ENCODE results near the gene ZSCAN5A.
"Not testable (repeated sequence)": the region's sequence is repeated elsewhere in the genome, so short reads cannot be mapped to it uniquely, and the experiment has no call there.

ZSCAN5A gene

GRCh38 chr19:56312787-56313657, 1.6 kb downstream of the ZSCAN5A start:
- DNase-seq, result no peak

GRCh38 chr19:56312342-56312741, 2.3 kb downstream of the ZSCAN5A start:
- no peak for DNase-seq

GRCh38 chr19:56310462-56310861, 4.2 kb downstream of the ZSCAN5A start:
- no peak for DNase-seq

- DNase-seq, result peak; percentile 79
These were observed 5.0 kb downstream of the ZSCAN5A start for GRCh38 chr19:56309511-56310185.

DNA sequence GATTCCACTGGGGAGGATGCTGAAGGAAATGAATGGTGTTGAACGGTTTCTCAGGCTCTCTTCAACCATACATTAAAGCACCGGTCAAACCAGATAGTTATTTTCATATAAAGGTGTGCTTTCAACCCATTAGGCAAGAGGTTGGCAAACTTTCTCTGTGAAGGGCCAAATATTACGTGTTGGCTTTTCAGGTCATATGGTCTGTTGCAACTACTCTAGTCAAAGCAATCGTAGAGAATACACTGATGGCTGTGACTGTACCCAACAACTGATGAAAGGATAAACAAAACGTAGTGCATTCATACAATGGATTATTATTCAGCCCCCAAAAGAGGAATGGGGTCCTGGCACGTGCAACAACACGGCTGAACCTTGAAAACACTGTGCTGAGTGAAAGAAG, 5.8 kb downstream of the ZSCAN5A start:
- DNase-seq, result no peak

DNA sequence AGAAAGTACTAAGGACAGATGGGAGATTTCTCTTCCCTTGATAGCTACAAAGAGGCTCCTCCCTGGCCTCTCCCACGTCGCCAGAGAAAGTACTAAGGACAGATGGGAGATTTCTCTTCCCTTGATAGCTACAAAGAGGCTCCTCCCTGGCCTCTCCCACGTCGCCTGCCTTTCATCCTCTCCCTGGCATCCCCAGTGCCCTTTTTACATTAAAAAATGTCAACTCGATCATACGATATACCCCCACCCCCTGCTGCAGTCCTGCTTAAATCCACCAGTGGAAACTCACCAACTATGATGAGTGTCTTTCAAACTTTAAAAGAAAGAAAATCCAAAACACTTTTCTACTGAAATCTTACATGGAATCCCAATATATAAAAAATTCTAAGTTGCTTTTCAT, 7.6 kb downstream of the ZSCAN5A start:
- DNase-seq, result not testable (repeated sequence)

DNA sequence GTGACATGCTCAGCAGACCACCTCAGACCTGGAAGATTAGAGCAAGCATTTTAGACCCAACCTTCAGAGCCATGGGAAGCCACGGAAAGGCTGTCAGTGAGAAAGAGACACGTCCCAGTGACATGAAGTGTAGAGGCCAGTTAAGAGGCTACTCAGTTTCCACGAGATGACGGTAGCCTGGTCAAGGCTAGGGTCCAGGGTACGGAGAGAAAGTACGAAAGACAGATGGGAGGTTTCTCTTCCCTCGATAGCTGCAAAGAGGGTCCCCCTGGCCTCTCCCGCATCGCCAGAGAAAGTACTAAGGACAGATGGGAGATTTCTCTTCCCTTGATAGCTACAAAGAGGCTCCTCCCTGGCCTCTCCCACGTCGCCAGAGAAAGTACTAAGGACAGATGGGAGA, 8.6 kb downstream of the ZSCAN5A start:
- no peak for DNase-seq

- DNase-seq, result peak; percentile 43
These were observed 10.4 kb downstream of the ZSCAN5A start for GRCh38 chr19:56304243-56304642.

GRCh38 chr19:56301886-56302620, 12.6 kb downstream of the ZSCAN5A start:
- DNase-seq, result no peak

DNA sequence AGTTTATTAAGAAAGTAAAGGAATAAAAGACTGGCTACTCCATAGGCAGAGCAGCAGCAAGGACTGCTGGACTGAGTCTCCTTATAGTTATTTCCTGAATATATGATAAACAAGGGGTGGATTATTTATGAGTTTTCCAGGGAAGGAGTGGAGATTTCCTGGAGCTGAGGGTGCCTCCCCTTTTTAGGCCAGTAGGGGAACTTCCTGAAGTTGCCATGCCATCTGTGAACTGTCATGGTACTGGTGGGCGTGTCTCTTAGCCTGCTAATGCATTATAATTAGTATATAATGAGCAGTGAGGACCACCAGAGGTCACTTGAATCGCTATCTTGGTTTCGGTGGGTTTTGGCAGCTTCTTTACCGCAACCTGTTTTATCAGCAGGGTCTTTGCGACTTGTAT, 13.5 kb downstream of the ZSCAN5A start:
- no peak for DNase-seq

GRCh38 chr19:56299688-56300087, 15.0 kb downstream of the ZSCAN5A start:
- DNase-seq, result no peak

- DNase-seq, result no peak
These were observed 17.6 kb downstream of the ZSCAN5A start for GRCh38 chr19:56297010-56297409.

- DNase-seq, result peak; percentile 43
These were observed 18.8 kb downstream of the ZSCAN5A start for GRCh38 chr19:56295531-56296455.

GRCh38 chr19:56294549-56294948, 20.1 kb downstream of the ZSCAN5A start:
- DNase-seq, result no peak

GRCh38 chr19:56291867-56292266, 22.8 kb downstream of the ZSCAN5A start:
- no peak for DNase-seq

- no peak for DNase-seq
These were observed 24.5 kb downstream of the ZSCAN5A start for GRCh38 chr19:56290104-56290503.

GRCh38 chr19:56284746-56285145, 29.9 kb downstream of the ZSCAN5A start:
- DNase-seq, result no peak

- no peak for DNase-seq
These were observed 31.8 kb downstream of the ZSCAN5A start for GRCh38 chr19:56282809-56283208.

DNA sequence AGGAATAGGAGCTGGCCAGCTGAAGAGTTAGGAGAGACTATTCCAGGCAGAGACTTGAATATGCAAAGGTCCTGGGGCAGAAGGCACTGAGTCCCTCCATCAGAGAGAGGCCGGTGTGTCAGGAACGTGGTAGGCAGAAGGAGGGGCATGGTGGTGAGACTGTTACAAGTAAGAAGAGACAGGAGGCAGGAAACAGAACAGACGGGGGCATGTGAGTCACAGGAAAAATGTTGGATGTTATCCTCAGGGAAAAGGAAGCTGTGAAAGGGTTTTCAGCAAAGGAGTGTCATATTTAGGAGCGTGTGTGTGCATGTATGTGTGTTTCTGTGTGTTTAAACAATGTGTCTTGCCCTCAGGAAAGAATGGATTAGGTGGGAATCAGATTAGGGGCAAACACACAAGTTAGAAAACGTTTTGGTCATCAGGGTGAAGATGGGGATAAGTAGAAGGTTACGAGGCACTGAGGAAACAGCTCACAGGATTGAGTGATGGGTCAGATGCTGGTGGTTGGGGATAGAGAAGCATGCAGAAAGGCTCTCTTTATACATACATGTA, 41.0 kb downstream of the ZSCAN5A start:
- DNase-seq, result peak; percentile 69

- no peak for DNase-seq
These were observed 42.4 kb downstream of the ZSCAN5A start, which contains the start of gene EDDM13 for GRCh38 chr19:56272161-56272798. EDDM13 (plus strand) TSS chr19:56272748; CDS start chr19:56272835, 87 bp downstream.

DNA sequence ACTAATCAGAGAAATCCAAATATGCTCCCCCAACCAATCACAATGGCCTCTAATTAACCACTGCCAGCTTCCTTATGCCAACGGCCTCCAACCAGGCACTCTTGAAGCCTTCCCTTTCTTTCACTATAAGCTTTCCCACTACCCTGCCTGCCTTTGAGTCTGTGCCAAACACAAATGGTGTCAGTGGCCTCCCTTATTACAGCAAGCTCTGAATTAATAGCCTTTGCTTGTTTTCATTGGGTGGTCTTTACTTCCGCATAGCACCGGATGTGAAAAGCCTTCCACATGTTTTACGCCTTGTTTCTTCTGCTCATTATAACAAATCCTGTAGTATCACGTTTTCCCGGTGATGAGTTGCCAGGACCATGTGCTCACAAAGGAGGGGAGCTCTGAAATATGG, 43.5 kb downstream of the ZSCAN5A start:
- DNase-seq, result no peak
